ENCODE data around the gene ZDHHC14. TPM values are rescaled to one million over a fixed set of nuclear protein-coding genes. Genes with fewer than 3 reads are reported as not detected.

ZDHHC14 gene
- total and polyA plus RNA-seq, 2 experiments from 2014 or later = 3.0 to 7.4 TPM

DNA sequence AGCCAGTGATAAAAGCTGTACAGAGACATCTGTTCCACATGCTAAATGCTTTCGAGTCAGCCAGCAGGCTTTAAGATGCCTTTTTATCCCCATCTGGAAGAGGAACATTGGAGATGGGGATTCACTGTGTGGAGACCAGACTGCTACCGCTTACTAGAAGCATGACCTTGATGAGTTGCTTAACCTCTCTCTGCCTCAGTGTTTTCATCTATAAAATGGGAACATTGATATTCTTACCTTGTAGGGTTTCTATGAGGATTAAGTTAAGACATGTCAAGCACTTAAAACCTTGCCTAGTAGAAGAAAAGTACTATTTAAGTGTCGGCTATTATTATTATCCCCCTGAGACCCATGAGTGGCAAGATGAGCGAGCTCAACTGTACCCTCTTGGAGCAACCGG lies 276.8 kb downstream of the ZDHHC14 start:
- Histone ChIP-seq H3K27ac (ENCODE audit: low read depth) (no peak overlapping the region), H4K20me1 (replicated peaks; ENCODE audit: insufficient read depth) (no peaks in the 10 kb centered on the region), H3K4me1 (ENCODE audit: insufficient read depth) (peaks cover 3% of the 10 kb centered on the region; the same call in 1 of the 2 replicates), H3F3A (replicated peaks; ENCODE audit: low read depth) (no peaks in the 10 kb centered on the region), H3K79me2 (replicated peaks; ENCODE audit: insufficient read depth) (no peaks in the 10 kb centered on the region), H3K9me2 (ENCODE audit: insufficient read depth) (no peaks in the 10 kb centered on the region), H3K4me2 (no peak overlapping the region), H3K4me3 (no peak overlapping the region), H3K27me3 (ENCODE audit: insufficient read depth) (no peaks in the 10 kb centered on the region), H3K36me3 (ENCODE audit: insufficient read depth) (no peaks in the 10 kb centered on the region), H2AFZ (no peak overlapping the region)
- peaks cover 2% of the 10 kb centered on the region for H3K27me3 Mint-ChIP-seq (ENCODE audit: insufficient read depth, low read depth, poor library complexity)
- no peak for TF ChIP-seq EZH2 (IDR thresholded peaks at IDR 0.05; ENCODE audit: low read depth, unreplicated experiment)
- TF ChIP-seq ZNF331 (CRISPR knock-in tag; IDR thresholded peaks at IDR 0.05; ENCODE audit: low read depth) = no peak
- TF ChIP-seq, protein P1, sequence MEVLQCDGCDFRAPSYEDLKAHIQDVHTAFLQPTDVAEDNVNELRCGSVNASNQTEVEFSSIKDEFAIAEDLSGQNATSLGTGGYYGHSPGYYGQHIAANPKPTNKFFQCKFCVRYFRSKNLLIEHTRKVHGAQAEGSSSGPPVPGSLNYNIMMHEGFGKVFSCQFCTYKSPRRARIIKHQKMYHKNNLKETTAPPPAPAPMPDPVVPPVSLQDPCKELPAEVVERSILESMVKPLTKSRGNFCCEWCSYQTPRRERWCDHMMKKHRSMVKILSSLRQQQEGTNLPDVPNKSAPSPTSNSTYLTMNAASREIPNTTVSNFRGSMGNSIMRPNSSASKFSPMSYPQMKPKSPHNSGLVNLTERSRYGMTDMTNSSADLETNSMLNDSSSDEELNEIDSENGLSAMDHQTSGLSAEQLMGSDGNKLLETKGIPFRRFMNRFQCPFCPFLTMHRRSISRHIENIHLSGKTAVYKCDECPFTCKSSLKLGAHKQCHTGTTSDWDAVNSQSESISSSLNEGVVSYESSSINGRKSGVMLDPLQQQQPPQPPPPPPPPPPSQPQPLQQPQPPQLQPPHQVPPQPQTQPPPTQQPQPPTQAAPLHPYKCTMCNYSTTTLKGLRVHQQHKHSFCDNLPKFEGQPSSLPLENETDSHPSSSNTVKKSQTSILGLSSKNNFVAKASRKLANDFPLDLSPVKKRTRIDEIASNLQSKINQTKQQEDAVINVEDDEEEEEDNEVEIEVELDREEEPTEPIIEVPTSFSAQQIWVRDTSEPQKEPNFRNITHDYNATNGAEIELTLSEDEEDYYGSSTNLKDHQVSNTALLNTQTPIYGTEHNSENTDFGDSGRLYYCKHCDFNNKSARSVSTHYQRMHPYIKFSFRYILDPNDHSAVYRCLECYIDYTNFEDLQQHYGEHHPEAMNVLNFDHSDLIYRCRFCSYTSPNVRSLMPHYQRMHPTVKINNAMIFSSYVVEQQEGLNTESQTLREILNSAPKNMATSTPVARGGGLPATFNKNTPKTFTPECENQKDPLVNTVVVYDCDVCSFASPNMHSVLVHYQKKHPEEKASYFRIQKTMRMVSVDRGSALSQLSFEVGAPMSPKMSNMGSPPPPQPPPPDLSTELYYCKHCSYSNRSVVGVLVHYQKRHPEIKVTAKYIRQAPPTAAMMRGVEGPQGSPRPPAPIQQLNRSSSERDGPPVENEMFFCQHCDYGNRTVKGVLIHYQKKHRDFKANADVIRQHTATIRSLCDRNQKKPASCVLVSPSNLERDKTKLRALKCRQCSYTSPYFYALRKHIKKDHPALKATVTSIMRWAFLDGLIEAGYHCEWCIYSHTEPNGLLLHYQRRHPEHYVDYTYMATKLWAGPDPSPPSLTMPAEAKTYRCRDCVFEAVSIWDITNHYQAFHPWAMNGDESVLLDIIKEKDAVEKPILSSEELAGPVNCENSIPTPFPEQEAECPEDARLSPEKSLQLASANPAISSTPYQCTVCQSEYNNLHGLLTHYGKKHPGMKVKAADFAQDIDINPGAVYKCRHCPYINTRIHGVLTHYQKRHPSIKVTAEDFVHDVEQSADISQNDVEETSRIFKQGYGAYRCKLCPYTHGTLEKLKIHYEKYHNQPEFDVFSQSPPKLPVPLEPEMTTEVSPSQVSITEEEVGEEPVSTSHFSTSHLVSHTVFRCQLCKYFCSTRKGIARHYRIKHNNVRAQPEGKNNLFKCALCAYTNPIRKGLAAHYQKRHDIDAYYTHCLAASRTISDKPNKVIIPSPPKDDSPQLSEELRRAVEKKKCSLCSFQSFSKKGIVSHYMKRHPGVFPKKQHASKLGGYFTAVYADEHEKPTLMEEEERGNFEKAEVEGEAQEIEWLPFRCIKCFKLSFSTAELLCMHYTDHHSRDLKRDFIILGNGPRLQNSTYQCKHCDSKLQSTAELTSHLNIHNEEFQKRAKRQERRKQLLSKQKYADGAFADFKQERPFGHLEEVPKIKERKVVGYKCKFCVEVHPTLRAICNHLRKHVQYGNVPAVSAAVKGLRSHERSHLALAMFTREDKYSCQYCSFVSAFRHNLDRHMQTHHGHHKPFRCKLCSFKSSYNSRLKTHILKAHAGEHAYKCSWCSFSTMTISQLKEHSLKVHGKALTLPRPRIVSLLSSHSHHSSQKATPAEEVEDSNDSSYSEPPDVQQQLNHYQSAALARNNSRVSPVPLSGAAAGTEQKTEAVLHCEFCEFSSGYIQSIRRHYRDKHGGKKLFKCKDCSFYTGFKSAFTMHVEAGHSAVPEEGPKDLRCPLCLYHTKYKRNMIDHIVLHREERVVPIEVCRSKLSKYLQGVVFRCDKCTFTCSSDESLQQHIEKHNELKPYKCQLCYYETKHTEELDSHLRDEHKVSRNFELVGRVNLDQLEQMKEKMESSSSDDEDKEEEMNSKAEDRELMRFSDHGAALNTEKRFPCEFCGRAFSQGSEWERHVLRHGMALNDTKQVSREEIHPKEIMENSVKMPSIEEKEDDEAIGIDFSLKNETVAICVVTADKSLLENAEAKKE (CRISPR knock-in tag; IDR thresholded peaks at IDR 0.05) = no peak
- no peak for TF ChIP-seq POLR2AphosphoS5 (IDR thresholded peaks at IDR 0.05; ENCODE audit: low read depth)
- no peak for TF ChIP-seq EZH2phosphoT487 (IDR thresholded peaks at IDR 0.05; ENCODE audit: unreplicated experiment)
- no peak for TF ChIP-seq STAT1 (IDR thresholded peaks at IDR 0.05; ENCODE audit: unreplicated experiment)
- TF ChIP-seq, protein P2, sequence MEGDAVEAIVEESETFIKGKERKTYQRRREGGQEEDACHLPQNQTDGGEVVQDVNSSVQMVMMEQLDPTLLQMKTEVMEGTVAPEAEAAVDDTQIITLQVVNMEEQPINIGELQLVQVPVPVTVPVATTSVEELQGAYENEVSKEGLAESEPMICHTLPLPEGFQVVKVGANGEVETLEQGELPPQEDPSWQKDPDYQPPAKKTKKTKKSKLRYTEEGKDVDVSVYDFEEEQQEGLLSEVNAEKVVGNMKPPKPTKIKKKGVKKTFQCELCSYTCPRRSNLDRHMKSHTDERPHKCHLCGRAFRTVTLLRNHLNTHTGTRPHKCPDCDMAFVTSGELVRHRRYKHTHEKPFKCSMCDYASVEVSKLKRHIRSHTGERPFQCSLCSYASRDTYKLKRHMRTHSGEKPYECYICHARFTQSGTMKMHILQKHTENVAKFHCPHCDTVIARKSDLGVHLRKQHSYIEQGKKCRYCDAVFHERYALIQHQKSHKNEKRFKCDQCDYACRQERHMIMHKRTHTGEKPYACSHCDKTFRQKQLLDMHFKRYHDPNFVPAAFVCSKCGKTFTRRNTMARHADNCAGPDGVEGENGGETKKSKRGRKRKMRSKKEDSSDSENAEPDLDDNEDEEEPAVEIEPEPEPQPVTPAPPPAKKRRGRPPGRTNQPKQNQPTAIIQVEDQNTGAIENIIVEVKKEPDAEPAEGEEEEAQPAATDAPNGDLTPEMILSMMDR (conservative IDR thresholded peaks at IDR 0.05; ENCODE audit: low read depth in 2 of 2) = no peak
- TF ChIP-seq, protein P3, sequence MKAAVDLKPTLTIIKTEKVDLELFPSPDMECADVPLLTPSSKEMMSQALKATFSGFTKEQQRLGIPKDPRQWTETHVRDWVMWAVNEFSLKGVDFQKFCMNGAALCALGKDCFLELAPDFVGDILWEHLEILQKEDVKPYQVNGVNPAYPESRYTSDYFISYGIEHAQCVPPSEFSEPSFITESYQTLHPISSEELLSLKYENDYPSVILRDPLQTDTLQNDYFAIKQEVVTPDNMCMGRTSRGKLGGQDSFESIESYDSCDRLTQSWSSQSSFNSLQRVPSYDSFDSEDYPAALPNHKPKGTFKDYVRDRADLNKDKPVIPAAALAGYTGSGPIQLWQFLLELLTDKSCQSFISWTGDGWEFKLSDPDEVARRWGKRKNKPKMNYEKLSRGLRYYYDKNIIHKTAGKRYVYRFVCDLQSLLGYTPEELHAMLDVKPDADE (IDR thresholded peaks at IDR 0.05) = no peak
- H3K9me3 Mint-ChIP-seq = no peaks in the 10 kb centered on the region
- peaks cover 9% of the 10 kb centered on the region for H3K4me1 Mint-ChIP-seq
- H3K4me3 Mint-ChIP-seq = no peak overlapping the region
- no peak for ATAC-seq
- H3K27ac Mint-ChIP-seq = no peak overlapping the region
- no peaks in the 10 kb centered on the region for H3K36me3 Mint-ChIP-seq (ENCODE audit: low read depth)
- DNase-seq (ENCODE audit: low spot score) = no peak
